SK-N-MC (cell line): ENCODE measurements around the gene MSH5.

Experiments used
- EZH2 ChIP-seq: fragments of 200-600 bp; sonication (generic); IDR thresholded peaks from one replicate; pipeline ENCODE4 v1.6.1; 2017; ENCODE audit warnings: antibody characterized with exemption
- FOXP2 ChIP-seq: optimal IDR thresholded peaks from 2 replicates; pipeline ENCODE3; 2011; ENCODE audit warnings: mild to moderate bottlenecking, moderate library complexity; ENCODE audit not compliant: insufficient read depth; ENCODE audit errors: extremely low read length, control extremely low read depth
- POLR2AphosphoS5 ChIP-seq: IDR thresholded peaks from 2 replicates; pipeline ENCODE4 v1.6.1; 2012; ENCODE audit warnings: mild to moderate bottlenecking, low read depth, low read length, borderline replicate concordance

DNA sequence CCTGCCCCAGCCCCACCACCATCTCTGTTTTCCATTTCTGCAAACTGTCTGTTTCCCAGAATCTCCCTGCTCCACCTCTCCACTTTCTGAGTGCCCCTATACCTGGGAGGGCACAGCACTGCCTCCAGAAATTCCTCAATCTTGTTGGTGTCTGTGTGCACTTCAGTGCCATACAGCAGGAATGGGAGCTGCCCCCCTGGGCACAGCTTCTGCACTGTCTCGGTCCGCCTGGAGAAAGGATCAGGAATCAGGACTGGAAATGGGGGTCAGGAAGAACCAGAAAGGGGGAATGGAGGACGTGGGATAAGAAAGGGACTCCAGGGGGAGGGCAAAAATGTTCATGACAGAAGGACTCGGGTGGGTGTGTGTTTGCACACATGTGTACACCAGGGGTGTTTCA, 6.1 kb upstream of the MSH5 start:
- no peak for TF ChIP-seq POLR2AphosphoS5
- no peak for TF ChIP-seq EZH2
- no peak for TF ChIP-seq FOXP2
